GM19240 (cell line): ENCODE results near the gene STRN4.
A peak's percentile ranks its signal among the peaks of the same experiment; 100 is the strongest.
"Not testable (repeated sequence)": the region's sequence is repeated elsewhere in the genome, so short reads cannot be mapped to it uniquely, and the experiment has no call there.

Experiments
- DNase-seq: peaks from one replicate; pipeline ENCODE4 v3.0.0; 2011; ENCODE audit warnings: low spot score; ENCODE audit not compliant: insufficient read length

The STRN4 gene

GRCh38 chr19:46714444-46715106 lies 31.7 kb downstream of the STRN4 start:
- peak; percentile 72 for DNase-seq

GRCh38 chr19:46713781-46714443 lies 32.3 kb downstream of the STRN4 start:
- DNase-seq: peak; percentile 84

- DNase-seq: not testable (repeated sequence)
These were observed 33.4 kb downstream of the STRN4 start for GRCh38 chr19:46712768-46713338.

- no peak for DNase-seq
These were observed 35.6 kb downstream of the STRN4 start for GRCh38 chr19:46710687-46711086.

GRCh38 chr19:46704379-46705076 lies 41.7 kb downstream of the STRN4 start:
- peak; percentile 80 for DNase-seq

- no peak for DNase-seq
These were observed 45.5 kb downstream of the STRN4 start for GRCh38 chr19:46700704-46701103.

- no peak for DNase-seq
These were observed 47.6 kb downstream of the STRN4 start for GRCh38 chr19:46698395-46699321.

- DNase-seq: no peak
These were observed 48.9 kb downstream of the STRN4 start for GRCh38 chr19:46697204-46697960.

GRCh38 chr19:46696866-46697203 lies 49.4 kb downstream of the STRN4 start:
- DNase-seq: no peak

- no peak for DNase-seq
These were observed 50.2 kb downstream of the STRN4 start for GRCh38 chr19:46696052-46696451.

- no peak for DNase-seq
These were observed 52.5 kb downstream of the STRN4 start for GRCh38 chr19:46693760-46694159.

GRCh38 chr19:46692918-46693722 lies 53.1 kb downstream of the STRN4 start:
- DNase-seq: no peak

- DNase-seq: no peak
These were observed 54.3 kb downstream of the STRN4 start for GRCh38 chr19:46691948-46692347.

- no peak for DNase-seq
These were observed 55.1 kb downstream of the STRN4 start for GRCh38 chr19:46691104-46691503.

- no peak for DNase-seq
These were observed 56.9 kb downstream of the STRN4 start for GRCh38 chr19:46689358-46689757.

GRCh38 chr19:46687438-46688145 lies 58.7 kb downstream of the STRN4 start:
- no peak for DNase-seq

GRCh38 chr19:46685189-46685588 lies 61.1 kb downstream of the STRN4 start:
- DNase-seq: no peak

- DNase-seq: peak; percentile 69
These were observed 68.0 kb downstream of the STRN4 start for GRCh38 chr19:46678110-46678732.
